K562 (cell line): ENCODE data around the gene DENND2A. TPM values are rescaled to one million over a fixed set of nuclear protein-coding genes. Genes with fewer than 3 reads are reported as not detected.
A peak's percentile ranks its signal among the peaks of the same experiment; 100 is the strongest.

Source experiments
- ATF4 ChIP-seq: fragments of 450-650 bp; formaldehyde crosslinking; IDR thresholded peaks from 2 replicates; pipeline ENCODE4 v1.4.0; 2022; ENCODE audit warnings: mild to moderate bottlenecking, moderate library complexity
- FOXJ3 ChIP-seq: sonication (generic); formaldehyde crosslinking; IDR thresholded peaks from 2 replicates; pipeline ENCODE4 v1.4.0; 2020; ENCODE audit warnings: mild to moderate bottlenecking, missing genetic modification reagents
- HBP1 ChIP-seq: fragments of 450-650 bp; formaldehyde crosslinking; IDR thresholded peaks from 2 replicates; pipeline ENCODE4 v1.4.0; 2022; ENCODE audit warnings: missing genetic modification characterization
- HCFC1 ChIP-seq: IDR thresholded peaks from 2 replicates; pipeline ENCODE4 v1.6.1; 2012; ENCODE audit warnings: low read depth, low read length, improper control_type of control experiment
- ILF3 ChIP-seq: fragments of 450-650 bp; IDR thresholded peaks from 2 replicates; pipeline ENCODE4 v1.6.1; 2018; ENCODE audit warnings: antibody characterized with exemption, mild to moderate bottlenecking, moderate library complexity, borderline replicate concordance
- KLF10 ChIP-seq: fragments of 250-450 bp; sonication (Bioruptor Pico); IDR thresholded peaks from 2 replicates; pipeline ENCODE4 v1.6.1; 2021; ENCODE audit warnings: matching md5 sums
- KLF16 ChIP-seq: IDR thresholded peaks from 2 replicates; pipeline ENCODE4 v1.6.1; 2016; ENCODE audit warnings: antibody characterized with exemption
- MYC ChIP-seq, 2 experiments: fragments of 250-450 bp in 1 of 2; sonication (Bioruptor Pico) in 1 of 2; IDR thresholded peaks; 2 replicates each; pipeline versions ENCODE4 v1.5.1 to v1.6.1; 2012 to 2021; ENCODE audit warnings: low read depth in 2 of 2, borderline replicate concordance in 1 of 2, improper control_type of control experiment in 1 of 2, low read length in 1 of 2, mild to moderate bottlenecking in 1 of 2, moderate library complexity in 1 of 2
- NR2C2 ChIP-seq, 2 experiments: fragments of 200-800 bp in 1 of 2; sonication (Bioruptor generic) in 1 of 2; sonication (generic) in 1 of 2; formaldehyde crosslinking in 1 of 2; IDR thresholded peaks; 2 replicates each; pipeline versions ENCODE4 v1.6.1 to v1.8.0; 2016 to 2022; ENCODE audit warnings: mild to moderate bottlenecking in 1 of 2, missing compliant biosample characterization in 1 of 2, missing genetic modification characterization in 1 of 2, missing genetic modification reagents in 1 of 2
- PKNOX1 ChIP-seq: fragments of 450-650 bp; IDR thresholded peaks from 2 replicates; pipeline ENCODE4 v1.6.1; 2016
- RBM25 ChIP-seq: fragments of 200-400 bp; formaldehyde crosslinking; IDR thresholded peaks from 2 replicates; pipeline ENCODE4 v1.6.1; 2018; ENCODE audit warnings: low read length, low read depth, moderate library complexity; ENCODE audit not compliant: severe bottlenecking
- RCOR1 ChIP-seq, 2 experiments: IDR thresholded peaks; 2 replicates each; pipeline ENCODE4 v1.6.1; 2012; ENCODE audit warnings: low read depth in 2 of 2, low read length in 2 of 2, borderline replicate concordance in 1 of 2, improper control_type of control experiment in 1 of 2
- SIX5 ChIP-seq, 2 experiments: IDR thresholded peaks; 2 replicates each; pipeline ENCODE4 v1.6.1; 2011; ENCODE audit warnings: low read length in 2 of 2, borderline replicate concordance in 1 of 2, low read depth in 1 of 2, mild to moderate bottlenecking in 1 of 2, moderate library complexity in 1 of 2; ENCODE audit not compliant: insufficient read depth in 1 of 2
- SMARCC2 ChIP-seq: fragments of 450-650 bp; IDR thresholded peaks from 2 replicates; pipeline ENCODE4 v1.6.1; 2017; ENCODE audit warnings: antibody characterized with exemption, moderate library complexity, mild to moderate bottlenecking, low read depth
- SP2 ChIP-seq: IDR thresholded peaks from 2 replicates; pipeline ENCODE4 v1.6.1; 2011; ENCODE audit warnings: mild to moderate bottlenecking, low read depth, low read length, moderate library complexity; ENCODE audit not compliant: poor library complexity, severe bottlenecking; ENCODE audit errors: extremely low read depth
- SRSF3 ChIP-seq: fragments of 200-400 bp; formaldehyde crosslinking; IDR thresholded peaks from 2 replicates; pipeline ENCODE4 v1.6.1; 2016; ENCODE audit warnings: mild to moderate bottlenecking, low read length, moderate library complexity; ENCODE audit not compliant: insufficient read depth
- UBTF ChIP-seq, 2 experiments: IDR thresholded peaks; 2 replicates each; pipeline ENCODE4 v1.6.1; 2012; ENCODE audit warnings: improper control_type of control experiment in 2 of 2, low read depth in 2 of 2, low read length in 2 of 2, borderline replicate concordance in 1 of 2
- ZFP30 ChIP-seq: fragments of 250-450 bp; sonication (Bioruptor Pico); IDR thresholded peaks from 2 replicates; pipeline ENCODE4 v1.8.0; 2022; ENCODE audit warnings: moderate library complexity, mild to moderate bottlenecking, inconsistent platforms, borderline replicate concordance
- ZNF24 ChIP-seq: fragments of 450-650 bp; IDR thresholded peaks from 2 replicates; pipeline ENCODE4 v1.6.1; 2016
- ZNF780A ChIP-seq: fragments of 250-450 bp; sonication (Bioruptor Pico); IDR thresholded peaks from 2 replicates; pipeline ENCODE4 v1.5.0; 2021; ENCODE audit warnings: mild to moderate bottlenecking
- ZNF79 ChIP-seq: fragments of 250-450 bp; sonication (Bioruptor Pico); IDR thresholded peaks from 2 replicates; pipeline ENCODE4 v1.4.0; 2020; ENCODE audit warnings: low read depth, mild to moderate bottlenecking, moderate library complexity
- polyA plus RNA-seq, 8 experiments: library from polyadenylated mRNA; depleted of rRNA in 4 of 8; stranded (reverse) in 5 of 8; unstranded in 3 of 8; fragments of >200 nt; fragmentation: Nextera tagmentation in 2 of 8; fragmentation: Illumina TruSeq in 1 of 8; extraction: Ambion mirVana in 2 of 8; extraction: Trizol in 1 of 8; gene quantifications; 2 replicates each; pipeline versions ENCODE4 v1.2.1 to v1.2.3, GENCODE V29; 2011 to 2014; ENCODE audit warnings: inconsistent platforms in 1 of 8, missing spikeins in 1 of 8
- total RNA-seq, 7 experiments: library from RNA; depleted of rRNA in 6 of 7; stranded (reverse); fragments of >200 nt in 6 of 7; fragmentation: Illumina TruSeq in 2 of 7; extraction: Trizol in 2 of 7; gene quantifications; 2 replicates each; pipeline versions ENCODE4 v1.2.1 to v1.2.3, GENCODE V29; 2011 to 2021; ENCODE audit warnings: low replicate concordance in 1 of 7

The DENND2A gene
- total and polyA plus RNA-seq, 9 of the 15 experiments (the other 6 are each of a cell fraction or from before 2014, with no cell fraction given) = not detected

- no peak for TF ChIP-seq SIX5 (IDR thresholded peaks at IDR 0.05; ENCODE audit: borderline replicate concordance in 1 of 2, insufficient read depth in 1 of 2, low read depth in 1 of 2, low read length in 2 of 2)
- no peak for TF ChIP-seq KLF10 (CRISPR knock-in tag)
- 0 out of 4 replicates have a peak, but pooled peaks of 1 of the 2 experiments have one; percentile 4 for TF ChIP-seq RCOR1 (IDR thresholded peaks at IDR 0.05; ENCODE audit: borderline replicate concordance in 1 of 2, low read depth in 2 of 2, low read length in 2 of 2)
- no peak for TF ChIP-seq PKNOX1
- TF ChIP-seq MYC (IDR thresholded peaks at IDR 0.05; ENCODE audit: low read depth, low read length) = no peak
- TF ChIP-seq MYC (CRISPR knock-in tag; IDR thresholded peaks at IDR 0.05; ENCODE audit: borderline replicate concordance, low read depth) = no peak
- no peak for TF ChIP-seq ATF4 (CRISPR knock-in tag)
- TF ChIP-seq ZNF24 = no peak
- no peak for TF ChIP-seq HCFC1
- TF ChIP-seq SRSF3 = no peak
- no peak for TF ChIP-seq SP2
- no peak for TF ChIP-seq ZNF780A (CRISPR knock-in tag)
- 0 out of 2 replicates have a peak, but pooled peaks have one; percentile 35 for TF ChIP-seq SMARCC2
- TF ChIP-seq ZNF79 (CRISPR knock-in tag) = no peak
- no peak for TF ChIP-seq RBM25
- TF ChIP-seq KLF16 = no peak
- TF ChIP-seq ILF3 = no peak
- TF ChIP-seq NR2C2 (CRISPR knock-in tag; IDR thresholded peaks at IDR 0.05) = no peak
- TF ChIP-seq NR2C2 (tag; IDR thresholded peaks at IDR 0.05) = no peak
- no peak for TF ChIP-seq FOXJ3 (CRISPR knock-in tag)
- no peak for TF ChIP-seq HBP1 (CRISPR knock-in tag)
- TF ChIP-seq ZFP30 (CRISPR knock-in tag) = no peak
- peak in 1 of 2 experiments; percentile 91 for TF ChIP-seq UBTF (IDR thresholded peaks at IDR 0.05; ENCODE audit: borderline replicate concordance in 1 of 2, low read depth in 2 of 2, low read length in 2 of 2)
Observed at GRCh38 chr7:140478246-140479061, 162.2 kb downstream of the DENND2A start (continued).
